Esophagus squamous epithelium (tissue), 4 donors: Measurements from ENCODE around the gene GPR146.

Experiments
- CTCF ChIP-seq, 6 experiments: fragments of 450-650 bp in 4 of 6; fragments of 200-600 bp in 2 of 6; sonication (generic) in 2 of 6; IDR thresholded peaks; one replicate each; pipeline ENCODE4 v1.5.1; 2016 to 2019; ENCODE audit warnings: antibody characterized with exemption in 6 of 6, mild to moderate bottlenecking in 4 of 6, moderate library complexity in 4 of 6
- POLR2A ChIP-seq, 4 donors: fragments of 450-650 bp; IDR thresholded peaks; one replicate each; pipeline ENCODE4 v1.6.1; 2017; ENCODE audit warnings: antibody characterized with exemption in 4 of 4, mild to moderate bottlenecking in 4 of 4, moderate library complexity in 3 of 4

GRCh38 chr7:1040790-1041189, 3.6 kb upstream of the GPR146 start:
- TF ChIP-seq CTCF (IDR thresholded peaks at IDR 0.05) (no peak), POLR2A (IDR thresholded peaks at IDR 0.05) (no peak)
